ELR (cell line): ENCODE results near the gene FBXO44.
"Not testable (repeated sequence)": the region's sequence is repeated elsewhere in the genome, so short reads cannot be mapped to it uniquely, and the experiment has no call there.

ENCODE experiments used
- DNase-seq: peaks from one replicate; pipeline ENCODE4 v3.0.0-alpha.2; 2015; ENCODE audit warnings: low read depth

The FBXO44 gene

GRCh38 chr1:11654137-11654938, at the start of gene FBXO44, which contains the start of gene FBXO2:
FBXO44 (plus strand) TSS chr1:11654877; CDS start chr1:11655836, 959 bp downstream.
FBXO2 (minus strand) TSS chr1:11654429; CDS start chr1:11654340, 89 bp downstream.
- DNase-seq: peak; percentile 26

GRCh38 chr1:11606775-11607174, 47.9 kb upstream of the FBXO44 start:
- DNase-seq: no peak

- not testable (repeated sequence) for DNase-seq
These were observed 46.0 kb upstream of the FBXO44 start for GRCh38 chr1:11608596-11609130.

GRCh38 chr1:11609378-11609777, 45.3 kb upstream of the FBXO44 start:
- DNase-seq: not testable (repeated sequence)

GRCh38 chr1:11610629-11611180, 44.0 kb upstream of the FBXO44 start:
- no peak for DNase-seq

GRCh38 chr1:11611638-11612327, 42.9 kb upstream of the FBXO44 start:
- no peak for DNase-seq

GRCh38 chr1:11613347-11613746, 41.3 kb upstream of the FBXO44 start:
- no peak for DNase-seq

GRCh38 chr1:11615090-11615489, 39.6 kb upstream of the FBXO44 start:
- DNase-seq: no peak

GRCh38 chr1:11616766-11617165, 37.9 kb upstream of the FBXO44 start:
- no peak for DNase-seq

- DNase-seq: no peak
These were observed 37.4 kb upstream of the FBXO44 start for GRCh38 chr1:11617314-11617713.

GRCh38 chr1:11617741-11618140, 36.9 kb upstream of the FBXO44 start:
- DNase-seq: no peak

- DNase-seq: no peak
These were observed 34.3 kb upstream of the FBXO44 start for GRCh38 chr1:11620405-11620804.

- DNase-seq: no peak
These were observed 33.8 kb upstream of the FBXO44 start for GRCh38 chr1:11620924-11621323.

GRCh38 chr1:11622398-11622797, 32.3 kb upstream of the FBXO44 start:
- no peak for DNase-seq

GRCh38 chr1:11623702-11624101, 31.0 kb upstream of the FBXO44 start:
- DNase-seq: no peak

- no peak for DNase-seq
These were observed 28.1 kb upstream of the FBXO44 start for GRCh38 chr1:11626551-11626950.

GRCh38 chr1:11628767-11629166, 25.9 kb upstream of the FBXO44 start:
- DNase-seq: no peak

GRCh38 chr1:11629184-11630016, 25.3 kb upstream of the FBXO44 start:
- no peak for DNase-seq

GRCh38 chr1:11634365-11635192, 20.1 kb upstream of the FBXO44 start:
- no peak for DNase-seq

- DNase-seq: no peak
These were observed 16.6 kb upstream of the FBXO44 start for GRCh38 chr1:11638121-11638520.

- DNase-seq: no peak
These were observed 15.3 kb upstream of the FBXO44 start for GRCh38 chr1:11639372-11639771.
